IMR-90 (cell line): Measurements from ENCODE around the gene MEPCE. TPM values are rescaled to one million over a fixed set of nuclear protein-coding genes. Genes with fewer than 3 reads are reported as not detected.

ENCODE experiments used
- ATAC-seq: fragments of 200-7000 bp; cut with Tn5 transposase; 2 replicates; pipeline ENCODE4 v1.9.1; 2020; ENCODE audit warnings: low read depth, mild to moderate bottlenecking, moderate library complexity
- BruUV-seq: library from RNA; stranded (reverse); fragments of 400-500 nt; replicated peaks from 2 replicates; lab custom pipeline; 2021; lab: Mats Ljungman, UMichigan
- CTCF ChIA-PET: fragments of 300-600 bp; formaldehyde crosslinking; extraction: SDS; loops from one replicate; lab custom pipeline; 2021; ENCODE audit warnings: antibody characterized with exemption; lab: Yijun Ruan, JAX
- POLR2A ChIA-PET: fragments of 300-600 bp; sonication (Branson Sonifier 250); formaldehyde crosslinking; loops from one replicate; lab custom pipeline; 2022; ENCODE audit warnings: antibody characterized with exemption; ENCODE audit not compliant: unreplicated experiment; lab: Charles Lee
- DNase-seq: peaks from one replicate; pipeline ENCODE4 v3.0.0; 2013
- H2AFZ ChIP-seq: replicated peaks from 2 replicates; pipeline ENCODE3; 2013; ENCODE audit warnings: low read length, mild to moderate bottlenecking; ENCODE audit not compliant: poor library complexity
- H2AK5ac ChIP-seq: 2 replicates; pipeline ENCODE4 v1.6.1; 2013; ENCODE audit warnings: low read depth, low read length, inconsistent platforms
- H2AK9ac ChIP-seq: replicated peaks from 2 replicates; pipeline ENCODE3; 2013; ENCODE audit warnings: mild to moderate bottlenecking, low read depth, low read length, moderate library complexity; ENCODE audit not compliant: poor library complexity
- H2BK120ac ChIP-seq: 2 replicates; pipeline ENCODE4 v1.6.1; 2013; ENCODE audit warnings: low read depth, low read length, inconsistent platforms
- H2BK15ac ChIP-seq: 3 replicates; pipeline ENCODE4 v1.6.1; 2013; ENCODE audit warnings: low read depth, low read length, inconsistent platforms
- H2BK20ac ChIP-seq: 2 replicates; pipeline ENCODE4 v1.6.1; 2013; ENCODE audit warnings: low read depth, mild to moderate bottlenecking, inconsistent platforms, low read length, moderate library complexity
- H2BK5ac ChIP-seq: 2 replicates; pipeline ENCODE4 v1.6.1; 2013; ENCODE audit warnings: mild to moderate bottlenecking, low read depth, low read length, inconsistent platforms; ENCODE audit not compliant: poor library complexity, severe bottlenecking
- H3K14ac ChIP-seq: replicated peaks from 2 replicates; pipeline ENCODE4 v1.6.1; 2013; ENCODE audit warnings: low read depth, low read length, inconsistent platforms
- H3K18ac ChIP-seq: 2 replicates; pipeline ENCODE4 v1.6.1; 2013; ENCODE audit warnings: low read depth, low read length, control low read depth
- H3K23ac ChIP-seq: 2 replicates; pipeline ENCODE4 v1.6.1; 2013; ENCODE audit warnings: low read depth, low read length, inconsistent platforms
- H3K27ac ChIP-seq: 2 replicates; pipeline ENCODE4 v1.5.1; 2013; ENCODE audit warnings: mild to moderate bottlenecking, control low read depth, low read length; ENCODE audit not compliant: insufficient read depth
- H3K27me3 ChIP-seq: 2 replicates; pipeline ENCODE4 v1.6.1; 2013; ENCODE audit warnings: low read length; ENCODE audit not compliant: control insufficient read depth, insufficient read depth
- H3K36me3 ChIP-seq: 2 replicates; pipeline ENCODE4 v1.6.1; 2013; ENCODE audit warnings: low read length, mixed read lengths; ENCODE audit not compliant: control insufficient read depth, insufficient read depth
- H3K4ac ChIP-seq: 2 replicates; pipeline ENCODE4 v1.6.1; 2013; ENCODE audit warnings: low read depth, low read length, inconsistent platforms
- H3K4me1 ChIP-seq: 2 replicates; pipeline ENCODE4 v1.6.1; 2013; ENCODE audit warnings: low read length, mixed read lengths; ENCODE audit not compliant: control insufficient read depth, insufficient read depth
- H3K4me2 ChIP-seq: 2 replicates; pipeline ENCODE4 v1.6.1; 2013; ENCODE audit warnings: low read depth, mild to moderate bottlenecking, control low read depth, low read length, moderate library complexity
- H3K4me3 ChIP-seq: 2 replicates; pipeline ENCODE4 v1.5.1; 2013; ENCODE audit warnings: low read depth, mild to moderate bottlenecking, control low read depth, low read length, moderate library complexity; ENCODE audit not compliant: insufficient read depth
- H3K56ac ChIP-seq: 2 replicates; pipeline ENCODE4 v1.6.1; 2013; ENCODE audit warnings: low read length, inconsistent platforms; ENCODE audit not compliant: insufficient read depth; ENCODE audit errors: extremely low read depth
- H3K79me1 ChIP-seq, 2 experiments: 2 replicates each; pipeline ENCODE4 v1.6.1; 2013; ENCODE audit warnings: low read length in 2 of 2, inconsistent platforms in 1 of 2, low read depth in 1 of 2
- H3K9ac ChIP-seq: 2 replicates; pipeline ENCODE4 v1.6.1; 2013; ENCODE audit warnings: low read depth, low read length, control low read depth
- H3K9me1 ChIP-seq: 2 replicates; pipeline ENCODE4 v1.6.1; 2013; ENCODE audit warnings: low read length, inconsistent platforms; ENCODE audit not compliant: insufficient read depth
- H3K9me3 ChIP-seq: 2 replicates; pipeline ENCODE4 v1.6.1; 2013; ENCODE audit warnings: low read length; ENCODE audit not compliant: control insufficient read depth, insufficient read depth
- H4K20me1 ChIP-seq: 2 replicates; pipeline ENCODE4 v1.6.1; 2013; ENCODE audit warnings: low read length, inconsistent platforms; ENCODE audit not compliant: insufficient read depth
- H4K5ac ChIP-seq: 2 replicates; pipeline ENCODE4 v1.6.1; 2013; ENCODE audit warnings: mild to moderate bottlenecking, low read depth, low read length, control low read depth
- H4K8ac ChIP-seq, 2 experiments: 2 replicates each; pipeline ENCODE4 v1.6.1; 2013; ENCODE audit warnings: low read depth in 2 of 2, low read length in 2 of 2, control low read depth in 1 of 2, inconsistent platforms in 1 of 2
- H4K91ac ChIP-seq: 2 replicates; pipeline ENCODE4 v1.6.1; 2013; ENCODE audit warnings: low read depth, low read length, inconsistent platforms; ENCODE audit not compliant: insufficient read depth
- BHLHE40 ChIP-seq: fragments of 150-350 bp; IDR thresholded peaks from 2 replicates; pipeline ENCODE4 v1.6.1; 2016; ENCODE audit warnings: mild to moderate bottlenecking, low read depth, low read length
- CEBPB ChIP-seq: IDR thresholded peaks from 2 replicates; pipeline ENCODE4 v1.6.1; 2012; ENCODE audit warnings: low read depth, low read length, improper control_type of control experiment
- CHD1 ChIP-seq: IDR thresholded peaks from 2 replicates; pipeline ENCODE4 v1.6.1; 2012; ENCODE audit warnings: low read depth, low read length, improper control_type of control experiment
- FOS ChIP-seq: fragments of 150-350 bp; IDR thresholded peaks from 2 replicates; pipeline ENCODE4 v1.6.1; 2016; ENCODE audit warnings: low read depth, low read length
- MAFK ChIP-seq: IDR thresholded peaks from 2 replicates; pipeline ENCODE4 v1.6.1; 2012; ENCODE audit warnings: low read depth, low read length, improper control_type of control experiment
- MAZ ChIP-seq: IDR thresholded peaks from 2 replicates; pipeline ENCODE4 v1.6.1; 2012; ENCODE audit warnings: low read depth, mild to moderate bottlenecking, low read length, improper control_type of control experiment, moderate library complexity, borderline replicate concordance
- MXI1 ChIP-seq: IDR thresholded peaks from 2 replicates; pipeline ENCODE4 v1.6.1; 2012; ENCODE audit warnings: low read depth, mild to moderate bottlenecking, low read length, moderate library complexity, borderline replicate concordance
- NFE2L2 ChIP-seq: fragments of 150-350 bp; IDR thresholded peaks from 2 replicates; pipeline ENCODE4 v1.6.1; 2016; ENCODE audit warnings: low read depth, mild to moderate bottlenecking, low read length
- POLR2A ChIP-seq: IDR thresholded peaks from 2 replicates; pipeline ENCODE4 v1.6.1; 2012; ENCODE audit warnings: mild to moderate bottlenecking, low read depth, low read length
- RAD21 ChIP-seq: IDR thresholded peaks from 2 replicates; pipeline ENCODE4 v1.6.1; 2012; ENCODE audit warnings: low read length, improper control_type of control experiment
- RCOR1 ChIP-seq: IDR thresholded peaks from 2 replicates; pipeline ENCODE4 v1.6.1; 2012; ENCODE audit warnings: mild to moderate bottlenecking, low read length, improper control_type of control experiment; ENCODE audit not compliant: insufficient replicate concordance
- RFX5 ChIP-seq: IDR thresholded peaks from 2 replicates; pipeline ENCODE4 v1.8.0; 2012; ENCODE audit warnings: low read depth, mild to moderate bottlenecking, low read length, moderate library complexity
- SMC3 ChIP-seq: fragments of 150-350 bp; IDR thresholded peaks from 2 replicates; pipeline ENCODE4 v1.6.1; 2016; ENCODE audit warnings: low read depth, mild to moderate bottlenecking, antibody characterized with exemption, low read length, moderate library complexity
- WGBS, 2 experiments: methylation state at CpG; one replicate each; pipeline versions ENCODE4 v1.1.5 to v1.1.7; 2013; ENCODE audit warnings: missing lambda C conversion rate in 2 of 2; ENCODE audit not compliant: insufficient read length in 1 of 2; ENCODE audit errors: extremely low coverage in 2 of 2; 5-methylcytosine and 5-hydroxymethylcytosine counted together
- dilution Hi-C: fragments of 300-500 bp; cut with HindIII; formaldehyde crosslinking; loops from one replicate; pipeline ENCODE4 v1.14.3; 2018; ENCODE audit warnings: low sequenced_read_pairs; ENCODE audit not compliant: unreplicated experiment
- in situ Hi-C: fragments of 300-500 bp; cut with MboI; formaldehyde crosslinking; loops from 3 replicates; pipeline ENCODE4 v1.14.3; 2019; ENCODE audit warnings: low sequenced_read_pairs, inconsistent platforms, mixed read lengths
- intact Hi-C: fragments of 100-400 bp; cut with micrococcal nuclease; formaldehyde crosslinking; loops from 2 replicates; pipeline ENCODE4 v1.10.0; 2022
- polyA plus RNA-seq, 3 experiments: library from polyadenylated mRNA; depleted of rRNA; stranded (reverse); fragments of >200 nt; gene quantifications; 2 replicates each; pipeline ENCODE4 v1.2.3, GENCODE V29; 2012; ENCODE audit warnings: low replicate concordance in 1 of 3
- total RNA-seq: library from RNA; depleted of rRNA; stranded (reverse); fragments of >200 nt; gene quantifications from 2 replicates; pipeline ENCODE4 v1.2.3, GENCODE V29; 2012
- TF ChIP-seq, protein P1 (sequence below): fragments of 150-350 bp; IDR thresholded peaks from 2 replicates; pipeline ENCODE4 v1.6.1; 2016; ENCODE audit warnings: low read depth, mild to moderate bottlenecking, low read length, moderate library complexity, borderline replicate concordance
- TF ChIP-seq, protein P2 (sequence below): fragments of 150-350 bp; IDR thresholded peaks from 2 replicates; pipeline ENCODE4 v1.6.1; 2017; ENCODE audit warnings: mild to moderate bottlenecking, antibody characterized with exemption, low read length, low read depth
- TF ChIP-seq, protein P3 (sequence below): conservative IDR thresholded peaks from 2 replicates; pipeline ENCODE4 v1.5.1; 2012; ENCODE audit warnings: mild to moderate bottlenecking, low read depth, low read length, improper control_type of control experiment

MEPCE gene
- total and polyA plus RNA-seq, 2 of the 4 experiments (the other 2 are of a cell fraction): 18.2 to 22.9 TPM

DNA sequence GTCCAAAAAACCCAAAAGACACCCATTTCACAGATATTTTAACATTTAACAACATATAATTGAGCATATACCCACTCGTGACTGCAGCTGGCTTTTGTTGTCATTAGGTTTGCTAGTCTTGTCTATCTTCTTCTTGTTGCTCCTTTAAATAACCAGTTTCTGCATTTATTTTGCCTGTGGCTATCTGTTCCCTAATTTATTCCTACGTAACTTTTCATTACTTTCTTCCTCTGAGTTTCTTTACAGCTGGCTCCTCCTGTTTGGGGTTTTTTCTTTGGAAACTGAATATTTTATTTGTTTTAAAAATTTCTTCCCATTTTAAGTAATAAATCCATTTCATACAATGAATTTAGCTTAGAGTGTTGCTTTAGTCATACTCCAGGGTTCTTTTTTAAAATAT lies 41.9 kb upstream of the MEPCE start:
- H3K23ac ChIP-seq: no peak overlapping the region
- ChIA-PET CTCF (no interaction called here), POLR2A (no interaction called here)
- H3K9me3 ChIP-seq: no peaks in the 10 kb centered on the region
- TF ChIP-seq POLR2A: no peak
- no peak for TF ChIP-seq RFX5
- TF ChIP-seq, protein P1, sequence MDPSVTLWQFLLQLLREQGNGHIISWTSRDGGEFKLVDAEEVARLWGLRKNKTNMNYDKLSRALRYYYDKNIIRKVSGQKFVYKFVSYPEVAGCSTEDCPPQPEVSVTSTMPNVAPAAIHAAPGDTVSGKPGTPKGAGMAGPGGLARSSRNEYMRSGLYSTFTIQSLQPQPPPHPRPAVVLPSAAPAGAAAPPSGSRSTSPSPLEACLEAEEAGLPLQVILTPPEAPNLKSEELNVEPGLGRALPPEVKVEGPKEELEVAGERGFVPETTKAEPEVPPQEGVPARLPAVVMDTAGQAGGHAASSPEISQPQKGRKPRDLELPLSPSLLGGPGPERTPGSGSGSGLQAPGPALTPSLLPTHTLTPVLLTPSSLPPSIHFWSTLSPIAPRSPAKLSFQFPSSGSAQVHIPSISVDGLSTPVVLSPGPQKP: no peak
- no peak for TF ChIP-seq FOS
- no peak for TF ChIP-seq BHLHE40
- TF ChIP-seq, protein P2, sequence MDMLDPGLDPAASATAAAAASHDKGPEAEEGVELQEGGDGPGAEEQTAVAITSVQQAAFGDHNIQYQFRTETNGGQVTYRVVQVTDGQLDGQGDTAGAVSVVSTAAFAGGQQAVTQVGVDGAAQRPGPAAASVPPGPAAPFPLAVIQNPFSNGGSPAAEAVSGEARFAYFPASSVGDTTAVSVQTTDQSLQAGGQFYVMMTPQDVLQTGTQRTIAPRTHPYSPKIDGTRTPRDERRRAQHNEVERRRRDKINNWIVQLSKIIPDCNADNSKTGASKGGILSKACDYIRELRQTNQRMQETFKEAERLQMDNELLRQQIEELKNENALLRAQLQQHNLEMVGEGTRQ: no peak
- no peak for TF ChIP-seq MAFK
- TF ChIP-seq MAZ: no peak
- no peak for TF ChIP-seq SMC3
- no peak for TF ChIP-seq MXI1
- TF ChIP-seq CEBPB: no peak
- no peak for TF ChIP-seq RCOR1
- TF ChIP-seq NFE2L2: no peak
- no peak for TF ChIP-seq CHD1
- TF ChIP-seq RAD21: no peak
- TF ChIP-seq, protein P3, sequence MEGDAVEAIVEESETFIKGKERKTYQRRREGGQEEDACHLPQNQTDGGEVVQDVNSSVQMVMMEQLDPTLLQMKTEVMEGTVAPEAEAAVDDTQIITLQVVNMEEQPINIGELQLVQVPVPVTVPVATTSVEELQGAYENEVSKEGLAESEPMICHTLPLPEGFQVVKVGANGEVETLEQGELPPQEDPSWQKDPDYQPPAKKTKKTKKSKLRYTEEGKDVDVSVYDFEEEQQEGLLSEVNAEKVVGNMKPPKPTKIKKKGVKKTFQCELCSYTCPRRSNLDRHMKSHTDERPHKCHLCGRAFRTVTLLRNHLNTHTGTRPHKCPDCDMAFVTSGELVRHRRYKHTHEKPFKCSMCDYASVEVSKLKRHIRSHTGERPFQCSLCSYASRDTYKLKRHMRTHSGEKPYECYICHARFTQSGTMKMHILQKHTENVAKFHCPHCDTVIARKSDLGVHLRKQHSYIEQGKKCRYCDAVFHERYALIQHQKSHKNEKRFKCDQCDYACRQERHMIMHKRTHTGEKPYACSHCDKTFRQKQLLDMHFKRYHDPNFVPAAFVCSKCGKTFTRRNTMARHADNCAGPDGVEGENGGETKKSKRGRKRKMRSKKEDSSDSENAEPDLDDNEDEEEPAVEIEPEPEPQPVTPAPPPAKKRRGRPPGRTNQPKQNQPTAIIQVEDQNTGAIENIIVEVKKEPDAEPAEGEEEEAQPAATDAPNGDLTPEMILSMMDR: no peak
- no peak overlapping the region for H2AK9ac ChIP-seq
- BruUV-seq: no TSS peak
- no peak overlapping the region for H2BK5ac ChIP-seq
- H2AK5ac ChIP-seq: no peak overlapping the region
- H2AFZ ChIP-seq: no peak overlapping the region
- H3K9me1 ChIP-seq: peaks cover 3% of the 10 kb centered on the region; the same call in 1 of the 2 replicates
- 60% methylated on average over 1 of the region's 2 CpGs; no CpG with 5 or more reads in 1 of the 2 experiments for WGBS, 2 experiments
- no peaks in the 10 kb centered on the region for H3K4me1 ChIP-seq
- H4K5ac ChIP-seq: no peak overlapping the region
- ATAC-seq (no peak), DNase-seq (no peak)
- H3K4ac ChIP-seq: no peak overlapping the region
- H4K20me1 ChIP-seq: no peaks in the 10 kb centered on the region
- no peaks in the 10 kb centered on the region for H3K36me3 ChIP-seq
- H3K56ac ChIP-seq: no peak overlapping the region
- dilution Hi-C loops: no loop called here
- no peak overlapping the region for H3K27ac ChIP-seq
- H3K4me2 ChIP-seq: no peak overlapping the region
- H2BK20ac ChIP-seq: no peak overlapping the region
- H2BK15ac ChIP-seq: no peak overlapping the region
- no peak overlapping the region for H2BK120ac ChIP-seq
- intact Hi-C loops: no loop called here
- in situ Hi-C loops: no loop called here
- H3K18ac ChIP-seq: no peak overlapping the region
- H3K4me3 ChIP-seq: no peak overlapping the region
- no peaks in the 10 kb centered on the region for H3K79me1 ChIP-seq
- no peak overlapping the region for H3K9ac ChIP-seq
- no peak overlapping the region for H3K14ac ChIP-seq
- H4K91ac ChIP-seq: no peak overlapping the region
- no peak overlapping the region for H4K8ac ChIP-seq
- H3K27me3 ChIP-seq: peaks cover 29% of the 10 kb centered on the region
